ENCODE results near the gene RADX.

The RADX gene

DNA sequence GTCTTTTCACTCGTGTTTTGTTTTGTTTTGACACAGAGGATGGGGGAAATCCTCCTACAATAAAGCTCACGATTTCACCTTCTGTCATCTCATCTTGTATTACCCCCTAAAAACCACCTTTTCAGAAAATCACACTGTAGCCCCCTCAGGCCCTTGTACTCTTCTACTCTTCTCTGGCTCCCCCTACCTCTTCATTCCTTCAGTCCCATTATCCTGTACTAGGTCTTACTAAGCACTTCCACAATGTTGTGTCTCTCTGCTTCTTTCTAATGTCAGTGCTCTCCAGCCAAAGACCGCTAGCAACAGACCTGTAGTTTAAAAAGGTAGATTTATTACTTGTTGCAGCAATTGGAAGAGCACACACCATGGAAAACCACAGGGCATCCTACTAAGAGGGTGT, 84.7 kb downstream of the RADX start:
- TF ChIP-seq, protein P1, sequence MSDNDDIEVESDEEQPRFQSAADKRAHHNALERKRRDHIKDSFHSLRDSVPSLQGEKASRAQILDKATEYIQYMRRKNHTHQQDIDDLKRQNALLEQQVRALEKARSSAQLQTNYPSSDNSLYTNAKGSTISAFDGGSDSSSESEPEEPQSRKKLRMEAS (IDR thresholded peaks at IDR 0.05), result no peak
- TF ChIP-seq CREB1 (IDR thresholded peaks at IDR 0.05; ENCODE audit: low read depth) (no peak), NFIC (IDR thresholded peaks at IDR 0.05) (no peak), ZBTB7A (IDR thresholded peaks at IDR 0.05; ENCODE audit: low read depth) (no peak), CEBPB (IDR thresholded peaks at IDR 0.05) (no peak), TCF12 (IDR thresholded peaks at IDR 0.05; ENCODE audit: low read depth) (no peak), RAD21 (IDR thresholded peaks at IDR 0.05; ENCODE audit: low read depth) (no peak), EGR1 (IDR thresholded peaks at IDR 0.05) (no peak), FOXM1 (IDR thresholded peaks at IDR 0.05; ENCODE audit: borderline replicate concordance, low read depth) (no peak), YY1 (IDR thresholded peaks at IDR 0.05; ENCODE audit: low read depth) (no peak), TAF1 (IDR thresholded peaks at IDR 0.05; ENCODE audit: low read depth) (no peak), EP300 (IDR thresholded peaks at IDR 0.05; ENCODE audit: borderline replicate concordance) (no peak), TEAD4 (IDR thresholded peaks at IDR 0.05) (no peak)
- TF ChIP-seq, protein P2, sequence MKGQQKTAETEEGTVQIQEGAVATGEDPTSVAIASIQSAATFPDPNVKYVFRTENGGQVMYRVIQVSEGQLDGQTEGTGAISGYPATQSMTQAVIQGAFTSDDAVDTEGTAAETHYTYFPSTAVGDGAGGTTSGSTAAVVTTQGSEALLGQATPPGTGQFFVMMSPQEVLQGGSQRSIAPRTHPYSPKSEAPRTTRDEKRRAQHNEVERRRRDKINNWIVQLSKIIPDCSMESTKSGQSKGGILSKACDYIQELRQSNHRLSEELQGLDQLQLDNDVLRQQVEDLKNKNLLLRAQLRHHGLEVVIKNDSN (IDR thresholded peaks at IDR 0.05), result no peak
- TF ChIP-seq, protein P3, sequence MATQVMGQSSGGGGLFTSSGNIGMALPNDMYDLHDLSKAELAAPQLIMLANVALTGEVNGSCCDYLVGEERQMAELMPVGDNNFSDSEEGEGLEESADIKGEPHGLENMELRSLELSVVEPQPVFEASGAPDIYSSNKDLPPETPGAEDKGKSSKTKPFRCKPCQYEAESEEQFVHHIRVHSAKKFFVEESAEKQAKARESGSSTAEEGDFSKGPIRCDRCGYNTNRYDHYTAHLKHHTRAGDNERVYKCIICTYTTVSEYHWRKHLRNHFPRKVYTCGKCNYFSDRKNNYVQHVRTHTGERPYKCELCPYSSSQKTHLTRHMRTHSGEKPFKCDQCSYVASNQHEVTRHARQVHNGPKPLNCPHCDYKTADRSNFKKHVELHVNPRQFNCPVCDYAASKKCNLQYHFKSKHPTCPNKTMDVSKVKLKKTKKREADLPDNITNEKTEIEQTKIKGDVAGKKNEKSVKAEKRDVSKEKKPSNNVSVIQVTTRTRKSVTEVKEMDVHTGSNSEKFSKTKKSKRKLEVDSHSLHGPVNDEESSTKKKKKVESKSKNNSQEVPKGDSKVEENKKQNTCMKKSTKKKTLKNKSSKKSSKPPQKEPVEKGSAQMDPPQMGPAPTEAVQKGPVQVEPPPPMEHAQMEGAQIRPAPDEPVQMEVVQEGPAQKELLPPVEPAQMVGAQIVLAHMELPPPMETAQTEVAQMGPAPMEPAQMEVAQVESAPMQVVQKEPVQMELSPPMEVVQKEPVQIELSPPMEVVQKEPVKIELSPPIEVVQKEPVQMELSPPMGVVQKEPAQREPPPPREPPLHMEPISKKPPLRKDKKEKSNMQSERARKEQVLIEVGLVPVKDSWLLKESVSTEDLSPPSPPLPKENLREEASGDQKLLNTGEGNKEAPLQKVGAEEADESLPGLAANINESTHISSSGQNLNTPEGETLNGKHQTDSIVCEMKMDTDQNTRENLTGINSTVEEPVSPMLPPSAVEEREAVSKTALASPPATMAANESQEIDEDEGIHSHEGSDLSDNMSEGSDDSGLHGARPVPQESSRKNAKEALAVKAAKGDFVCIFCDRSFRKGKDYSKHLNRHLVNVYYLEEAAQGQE (IDR thresholded peaks at IDR 0.05; ENCODE audit: low read depth), result no peak

DNA sequence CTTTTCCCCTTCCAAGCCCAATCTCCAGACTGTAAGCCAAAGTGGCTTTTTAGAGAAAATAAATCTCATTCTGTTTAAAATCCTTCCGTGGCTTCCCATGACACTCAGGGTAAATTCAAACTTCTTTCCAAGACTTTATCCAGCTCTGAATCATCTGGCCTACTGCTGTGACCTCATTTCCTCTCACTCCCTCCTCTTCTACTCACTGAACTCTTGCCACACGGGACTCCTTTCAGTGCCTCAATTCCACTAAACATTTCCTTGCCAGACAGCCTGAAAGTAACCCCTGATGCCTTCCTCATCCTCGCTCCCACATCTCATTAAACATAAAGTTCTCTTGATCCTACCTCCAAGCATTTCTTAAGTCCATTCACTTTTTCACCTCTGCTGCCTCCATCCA, 86.9 kb downstream of the RADX start:
- TF ChIP-seq YY1 (IDR thresholded peaks at IDR 0.05; ENCODE audit: low read depth) (no peak), CEBPB (IDR thresholded peaks at IDR 0.05) (no peak), FOXM1 (IDR thresholded peaks at IDR 0.05; ENCODE audit: borderline replicate concordance, low read depth) (no peak), EGR1 (IDR thresholded peaks at IDR 0.05) (no peak), CREB1 (IDR thresholded peaks at IDR 0.05; ENCODE audit: low read depth) (no peak), ZBTB7A (IDR thresholded peaks at IDR 0.05; ENCODE audit: low read depth) (no peak), EP300 (IDR thresholded peaks at IDR 0.05; ENCODE audit: borderline replicate concordance) (no peak), TCF12 (IDR thresholded peaks at IDR 0.05; ENCODE audit: low read depth) (no peak), RAD21 (IDR thresholded peaks at IDR 0.05; ENCODE audit: low read depth) (no peak), NFIC (IDR thresholded peaks at IDR 0.05) (no peak), TEAD4 (IDR thresholded peaks at IDR 0.05) (no peak), TAF1 (IDR thresholded peaks at IDR 0.05; ENCODE audit: low read depth) (no peak)
- TF ChIP-seq, protein P2 (IDR thresholded peaks at IDR 0.05), result no peak
- TF ChIP-seq, protein P1 (IDR thresholded peaks at IDR 0.05), result no peak
- TF ChIP-seq, protein P3 (IDR thresholded peaks at IDR 0.05; ENCODE audit: low read depth), result no peak

DNA sequence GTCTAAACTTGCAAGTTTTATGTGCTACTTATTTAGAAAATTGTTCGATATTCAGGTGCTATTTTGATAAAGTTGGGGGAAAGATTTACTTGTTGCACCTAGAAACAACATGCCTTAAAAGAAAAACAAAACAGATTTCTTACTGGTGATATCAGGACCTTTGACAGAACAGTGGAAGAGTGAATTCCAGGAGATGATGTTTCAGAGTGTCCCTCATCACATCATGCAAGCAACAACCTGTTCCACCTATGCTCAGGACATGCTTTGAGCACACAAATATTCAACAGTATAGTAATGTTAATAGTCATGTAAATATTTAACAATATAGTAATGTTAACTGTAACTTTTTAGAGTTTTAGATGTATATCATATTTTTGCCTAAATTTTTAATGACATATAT, 90.9 kb downstream of the RADX start:
- no peak for TF ChIP-seq FOXM1 (IDR thresholded peaks at IDR 0.05; ENCODE audit: borderline replicate concordance, low read depth)
- TF ChIP-seq CREB1 (IDR thresholded peaks at IDR 0.05; ENCODE audit: low read depth), result no peak
- TF ChIP-seq TAF1 (IDR thresholded peaks at IDR 0.05; ENCODE audit: low read depth), result no peak
- TF ChIP-seq EGR1 (IDR thresholded peaks at IDR 0.05), result no peak
- TF ChIP-seq, protein P1 (IDR thresholded peaks at IDR 0.05), result no peak

DNA sequence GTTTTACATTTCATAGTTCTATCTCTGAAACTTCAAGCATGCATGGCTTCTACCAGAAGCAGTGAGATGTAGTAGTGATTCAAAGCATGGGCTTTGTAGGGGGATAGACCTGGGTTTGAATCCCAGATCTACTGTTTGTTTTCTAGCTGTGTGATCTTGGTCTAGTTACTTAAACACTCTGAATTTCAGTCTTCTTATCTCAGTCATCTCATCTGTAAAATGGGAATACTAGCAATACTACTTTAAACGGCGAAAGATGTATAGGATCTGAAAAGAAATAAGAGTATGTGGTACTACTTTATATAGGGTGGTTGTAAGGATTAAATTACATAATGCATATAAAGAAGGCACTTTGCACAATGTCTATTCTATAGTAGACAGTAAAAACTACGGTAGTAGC, 94.7 kb downstream of the RADX start:
- TF ChIP-seq FOXM1 (IDR thresholded peaks at IDR 0.05; ENCODE audit: borderline replicate concordance, low read depth) (no peak), EGR1 (IDR thresholded peaks at IDR 0.05) (no peak), TAF1 (IDR thresholded peaks at IDR 0.05; ENCODE audit: low read depth) (no peak)

DNA sequence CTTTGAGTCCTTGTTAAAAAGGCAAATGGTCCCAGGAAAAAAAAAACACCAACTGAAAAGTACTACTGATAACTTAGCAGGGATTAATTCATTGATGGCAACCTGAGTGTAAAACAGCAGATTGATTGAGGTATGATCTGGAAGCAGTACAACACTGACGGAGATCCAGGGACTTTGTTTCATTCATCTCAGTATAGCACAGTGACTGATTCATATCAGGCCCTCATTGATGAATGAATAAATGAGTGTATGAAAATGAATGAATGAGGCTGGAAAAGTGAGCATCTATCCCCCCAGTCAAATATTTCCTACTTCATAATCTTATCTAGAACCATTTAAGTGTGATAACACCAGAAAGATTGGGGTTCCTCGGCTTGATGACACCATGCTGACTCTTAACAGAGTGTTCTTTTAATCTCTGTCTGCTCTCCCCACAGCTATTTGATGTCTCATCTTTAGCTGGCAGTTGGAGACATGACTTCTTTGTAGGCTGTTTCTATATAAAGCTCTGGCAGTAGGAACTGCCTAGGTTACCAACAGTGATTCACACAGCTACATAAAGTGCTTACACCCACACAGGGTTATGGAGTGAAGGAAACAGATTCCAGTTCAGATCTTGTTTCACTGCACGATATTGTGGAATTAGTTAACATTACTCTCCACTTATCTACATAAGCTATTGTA, 96.1 kb downstream of the RADX start:
- TF ChIP-seq FOXM1 (IDR thresholded peaks at IDR 0.05; ENCODE audit: borderline replicate concordance, low read depth), result no peak
- no peak for TF ChIP-seq CREB1 (IDR thresholded peaks at IDR 0.05; ENCODE audit: low read depth)
- TF ChIP-seq, protein P2 (IDR thresholded peaks at IDR 0.05), result no peak
- TF ChIP-seq RAD21 (IDR thresholded peaks at IDR 0.05; ENCODE audit: low read depth), result no peak

Measured in Ishikawa (cell line).